Right lobe of liver (tissue), 4 donors: ENCODE data around the gene PRDX4.

Source experiments
- POLR2A ChIP-seq: fragments of 450-650 bp; IDR thresholded peaks from one replicate; pipeline ENCODE4 v1.6.1; 2017; ENCODE audit warnings: antibody characterized with exemption, mild to moderate bottlenecking
- TF ChIP-seq, protein P1 (sequence below), 4 donors: fragments of 200-600 bp in 3 of 4; fragments of 450-650 bp in 1 of 4; IDR thresholded peaks; one replicate each; pipeline versions ENCODE4 v1.5.1 to v1.8.0; 2016 to 2022; ENCODE audit warnings: antibody characterized with exemption in 4 of 4, mild to moderate bottlenecking in 2 of 4
- donor health status: DM: no; HTN: no; CAD: no.
- donor health status: DM: no; HTN: no; CAD: no.
- donor health status: DM: no; HTN: yes; CAD: no.

DNA sequence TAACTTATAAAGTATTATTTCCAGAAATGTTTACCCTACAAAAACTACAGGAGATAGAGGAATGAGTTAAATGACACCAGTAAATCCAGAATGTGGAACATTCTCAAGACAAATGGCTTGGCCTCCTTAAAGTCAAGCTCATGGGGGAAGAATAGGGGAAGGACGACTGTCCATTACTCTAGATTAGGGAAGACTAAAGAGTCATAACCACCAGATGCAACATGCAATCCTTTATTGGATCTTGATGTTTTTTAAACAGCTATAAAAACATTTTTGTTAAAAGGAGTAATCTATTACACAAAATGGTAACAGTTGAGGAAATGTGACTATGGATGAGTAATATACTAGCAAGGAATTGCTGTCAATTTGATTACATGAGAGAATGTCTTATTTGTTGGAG, 64.7 kb downstream of the PRDX4 start:
- TF ChIP-seq, protein P1, sequence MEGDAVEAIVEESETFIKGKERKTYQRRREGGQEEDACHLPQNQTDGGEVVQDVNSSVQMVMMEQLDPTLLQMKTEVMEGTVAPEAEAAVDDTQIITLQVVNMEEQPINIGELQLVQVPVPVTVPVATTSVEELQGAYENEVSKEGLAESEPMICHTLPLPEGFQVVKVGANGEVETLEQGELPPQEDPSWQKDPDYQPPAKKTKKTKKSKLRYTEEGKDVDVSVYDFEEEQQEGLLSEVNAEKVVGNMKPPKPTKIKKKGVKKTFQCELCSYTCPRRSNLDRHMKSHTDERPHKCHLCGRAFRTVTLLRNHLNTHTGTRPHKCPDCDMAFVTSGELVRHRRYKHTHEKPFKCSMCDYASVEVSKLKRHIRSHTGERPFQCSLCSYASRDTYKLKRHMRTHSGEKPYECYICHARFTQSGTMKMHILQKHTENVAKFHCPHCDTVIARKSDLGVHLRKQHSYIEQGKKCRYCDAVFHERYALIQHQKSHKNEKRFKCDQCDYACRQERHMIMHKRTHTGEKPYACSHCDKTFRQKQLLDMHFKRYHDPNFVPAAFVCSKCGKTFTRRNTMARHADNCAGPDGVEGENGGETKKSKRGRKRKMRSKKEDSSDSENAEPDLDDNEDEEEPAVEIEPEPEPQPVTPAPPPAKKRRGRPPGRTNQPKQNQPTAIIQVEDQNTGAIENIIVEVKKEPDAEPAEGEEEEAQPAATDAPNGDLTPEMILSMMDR (IDR thresholded peaks at IDR 0.05): no peak
- no peak for TF ChIP-seq POLR2A
